ENCODE measurements around the gene GNL2. TPM values are rescaled to one million over a fixed set of nuclear protein-coding genes. Genes with fewer than 3 reads are reported as not detected.

Gene GNL2
- total and polyA plus RNA-seq, 4 donors: 14.8 to 29.2 (median 21.3) TPM

GRCh38 chr1:37631036-37631435 is 35.3 kb upstream of the GNL2 start:
- no peaks in the 10 kb centered on the region for H3K36me3 ChIP-seq (ENCODE audit: control insufficient read depth in 4 of 4, insufficient read depth in 3 of 4, low read depth in 1 of 4, low read length in 3 of 4)
- 59% methylated on average over 5 of the region's 5 CpGs for WGBS
- H3K4me3 ChIP-seq (ENCODE audit: low read depth in 1 of 3, low read length in 3 of 3): no peak overlapping the region
- H3K27me3 ChIP-seq (ENCODE audit: control insufficient read depth in 4 of 4, insufficient read depth in 4 of 4, low read length in 3 of 4): peaks cover 0 to 16% (median 15%) of the 10 kb centered on the region in 4 donors
- H3K9me3 ChIP-seq (ENCODE audit: control insufficient read depth in 4 of 4, low read length in 3 of 4): no peaks in the 10 kb centered on the region
- H3K9ac ChIP-seq (ENCODE audit: low read depth in 1 of 2, low read length in 2 of 2): no peak overlapping the region
- TF ChIP-seq TAF1 (conservative IDR thresholded peaks at IDR 0.05) (no peak), CTCF (IDR thresholded peaks at IDR 0.05; ENCODE audit: low read depth, low read length, missing input control) (no peak), EGR1 (IDR thresholded peaks at IDR 0.05; ENCODE audit: low read depth in 2 of 2) (no peak), MAX (IDR thresholded peaks at IDR 0.05) (no peak), YY1 (IDR thresholded peaks at IDR 0.05) (no peak), FOXA2 (IDR thresholded peaks at IDR 0.05) (no peak), RXRA (IDR thresholded peaks at IDR 0.05) (no peak), HNF4G (IDR thresholded peaks at IDR 0.05) (no peak), SP1 (IDR thresholded peaks at IDR 0.05) (no peak), GABPA (IDR thresholded peaks at IDR 0.05 in 1 of 2, conservative IDR thresholded peaks at IDR 0.05 in 1 of 2) (no peak), REST (IDR thresholded peaks at IDR 0.05) (no peak), NR2F2 (IDR thresholded peaks at IDR 0.05) (no peak), RAD21 (IDR thresholded peaks at IDR 0.05) (no peak), FOXA1 (IDR thresholded peaks at IDR 0.05) (no peak)
- TF ChIP-seq, protein P1, sequence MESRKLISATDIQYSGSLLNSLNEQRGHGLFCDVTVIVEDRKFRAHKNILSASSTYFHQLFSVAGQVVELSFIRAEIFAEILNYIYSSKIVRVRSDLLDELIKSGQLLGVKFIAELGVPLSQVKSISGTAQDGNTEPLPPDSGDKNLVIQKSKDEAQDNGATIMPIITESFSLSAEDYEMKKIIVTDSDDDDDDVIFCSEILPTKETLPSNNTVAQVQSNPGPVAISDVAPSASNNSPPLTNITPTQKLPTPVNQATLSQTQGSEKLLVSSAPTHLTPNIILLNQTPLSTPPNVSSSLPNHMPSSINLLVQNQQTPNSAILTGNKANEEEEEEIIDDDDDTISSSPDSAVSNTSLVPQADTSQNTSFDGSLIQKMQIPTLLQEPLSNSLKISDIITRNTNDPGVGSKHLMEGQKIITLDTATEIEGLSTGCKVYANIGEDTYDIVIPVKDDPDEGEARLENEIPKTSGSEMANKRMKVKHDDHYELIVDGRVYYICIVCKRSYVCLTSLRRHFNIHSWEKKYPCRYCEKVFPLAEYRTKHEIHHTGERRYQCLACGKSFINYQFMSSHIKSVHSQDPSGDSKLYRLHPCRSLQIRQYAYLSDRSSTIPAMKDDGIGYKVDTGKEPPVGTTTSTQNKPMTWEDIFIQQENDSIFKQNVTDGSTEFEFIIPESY (IDR thresholded peaks at IDR 0.05): no peak
- H3K4me1 ChIP-seq (ENCODE audit: control insufficient read depth in 4 of 4, insufficient read depth in 4 of 4, low read length in 3 of 4): peaks cover 0 to 14% (median 8%) of the 10 kb centered on the region in 4 donors
- DNase-seq (ENCODE audit: low spot score): no peak
- H3K27ac ChIP-seq (ENCODE audit: low read depth in 1 of 2, low read length in 2 of 2): no peak overlapping the region

- H3K27me3 ChIP-seq (ENCODE audit: control insufficient read depth in 4 of 4, insufficient read depth in 4 of 4, low read length in 3 of 4): peaks cover 0 to 14% (median 13%) of the 10 kb centered on the region in 4 donors
- DNase-seq (ENCODE audit: low spot score): no peak
- H3K4me1 ChIP-seq (ENCODE audit: control insufficient read depth in 4 of 4, insufficient read depth in 4 of 4, low read length in 3 of 4): peaks cover 0 to 14% (median 8%) of the 10 kb centered on the region in 4 donors
- H3K4me3 ChIP-seq (ENCODE audit: low read depth in 1 of 3, low read length in 3 of 3): no peak overlapping the region
- H3K9ac ChIP-seq (ENCODE audit: low read depth in 1 of 2, low read length in 2 of 2): no peak overlapping the region
- no peak overlapping the region for H3K27ac ChIP-seq (ENCODE audit: low read depth in 1 of 2, low read length in 2 of 2)
- 51% methylated on average over 15 of the region's 15 CpGs for WGBS
- H3K36me3 ChIP-seq (ENCODE audit: control insufficient read depth in 4 of 4, insufficient read depth in 3 of 4, low read depth in 1 of 4, low read length in 3 of 4): no peaks in the 10 kb centered on the region
- H3K9me3 ChIP-seq (ENCODE audit: control insufficient read depth in 4 of 4, low read length in 3 of 4): no peaks in the 10 kb centered on the region
- TF ChIP-seq TAF1 (conservative IDR thresholded peaks at IDR 0.05): no peak
- no peak for TF ChIP-seq FOXA1 (IDR thresholded peaks at IDR 0.05)
- no peak for TF ChIP-seq SP1 (IDR thresholded peaks at IDR 0.05)
- TF ChIP-seq EGR1 (IDR thresholded peaks at IDR 0.05; ENCODE audit: low read depth in 2 of 2): no peak
- no peak for TF ChIP-seq CTCF (IDR thresholded peaks at IDR 0.05; ENCODE audit: low read depth, low read length, missing input control)
- TF ChIP-seq FOXA2 (IDR thresholded peaks at IDR 0.05): no peak
- TF ChIP-seq, protein P2, sequence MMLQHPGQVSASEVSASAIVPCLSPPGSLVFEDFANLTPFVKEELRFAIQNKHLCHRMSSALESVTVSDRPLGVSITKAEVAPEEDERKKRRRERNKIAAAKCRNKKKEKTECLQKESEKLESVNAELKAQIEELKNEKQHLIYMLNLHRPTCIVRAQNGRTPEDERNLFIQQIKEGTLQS (IDR thresholded peaks at IDR 0.05): no peak
- TF ChIP-seq NR2F2 (IDR thresholded peaks at IDR 0.05): no peak
- TF ChIP-seq GABPA (IDR thresholded peaks at IDR 0.05 in 1 of 2, conservative IDR thresholded peaks at IDR 0.05 in 1 of 2): no peak
- TF ChIP-seq, protein P1 (IDR thresholded peaks at IDR 0.05): no peak
Measured at GRCh38 chr1:37630426-37631028, 34.8 kb upstream of the GNL2 start.

All from liver (tissue), 9 donors.